CD4-positive, alpha-beta T cell (primary cell): ENCODE results near the gene EIF1. TPM values are rescaled to one million over a fixed set of nuclear protein-coding genes. Genes with fewer than 3 reads are reported as not detected.

ENCODE experiments used
- ATAC-seq: fragments of 200-7000 bp; cut with Tn5 transposase; one replicate; pipeline ENCODE4 v1.10.0; 2022; ENCODE audit warnings: mild to moderate bottlenecking; ENCODE audit not compliant: poor library complexity
- CTCF ChIA-PET: fragments of 350-600 bp; sonication (Branson Sonifier 250); formaldehyde crosslinking; loops from one replicate; lab custom pipeline; 2021; ENCODE audit warnings: antibody characterized with exemption, inconsistent platforms; lab: Charles Lee
- POLR2A ChIA-PET: fragments of 350-600 bp; sonication (Branson Sonifier 250); formaldehyde crosslinking; loops from one replicate; lab custom pipeline; 2021; ENCODE audit warnings: antibody characterized with exemption, inconsistent platforms; lab: Charles Lee
- DNase-seq, 14 experiments: peaks; one replicate each; pipeline ENCODE4 v3.0.0-alpha.2; 2013 to 2020; ENCODE audit warnings: mixed read lengths in 2 of 14
- H3K27ac ChIP-seq, 2 donors: one replicate each; pipeline versions ENCODE4 v1.5.1 to v1.7.0; 2013; ENCODE audit warnings: low read length in 2 of 2, low read depth in 1 of 2, mild to moderate bottlenecking in 1 of 2
- H3K27me3 ChIP-seq, 2 experiments: 1 replicate in 1 of 2; 2 replicates in 1 of 2; pipeline versions ENCODE4 v1.6.1 to v1.7.0; 2013; ENCODE audit warnings: low read length in 2 of 2, control low read depth in 1 of 2, mild to moderate bottlenecking in 1 of 2, moderate library complexity in 1 of 2; ENCODE audit not compliant: insufficient read depth in 2 of 2, control insufficient read depth in 1 of 2
- H3K36me3 ChIP-seq: one replicate; pipeline ENCODE4 v1.6.1; 2013; ENCODE audit warnings: low read length, control low read depth; ENCODE audit not compliant: insufficient read depth
- H3K4me1 ChIP-seq: one replicate; pipeline ENCODE4 v1.6.1; 2013; ENCODE audit warnings: low read length, control low read depth; ENCODE audit not compliant: insufficient read depth
- H3K4me3 ChIP-seq: one replicate; pipeline ENCODE4 v1.5.1; 2013; ENCODE audit warnings: mild to moderate bottlenecking, low read length, moderate library complexity
- H3K9me3 ChIP-seq, 2 experiments: 1 replicate in 1 of 2; 2 replicates in 1 of 2; pipeline versions ENCODE4 v1.6.1 to v1.7.0; 2013; ENCODE audit warnings: low read length in 2 of 2, mild to moderate bottlenecking in 2 of 2, control low read depth in 1 of 2, moderate library complexity in 1 of 2; ENCODE audit not compliant: control insufficient read depth in 1 of 2, insufficient read depth in 1 of 2
- H3K27ac Mint-ChIP-seq: one replicate; pipeline ENCODE4 v1.8.0; 2020; ENCODE audit warnings: mixed read lengths
- H3K27me3 Mint-ChIP-seq: one replicate; pipeline ENCODE4 v1.8.0; 2021; ENCODE audit warnings: mixed read lengths
- H3K36me3 Mint-ChIP-seq: one replicate; pipeline ENCODE4 v1.8.0; 2021; ENCODE audit warnings: low read depth, mixed read lengths
- H3K4me1 Mint-ChIP-seq: one replicate; pipeline ENCODE4 v1.8.0; 2021; ENCODE audit warnings: low read depth, mixed read lengths
- H3K4me3 Mint-ChIP-seq: one replicate; pipeline ENCODE4 v1.8.0; 2020; ENCODE audit warnings: mild to moderate bottlenecking, mixed read lengths
- H3K9me3 Mint-ChIP-seq: one replicate; pipeline ENCODE4 v1.8.0; 2020; ENCODE audit warnings: mixed read lengths
- CTCF ChIP-seq: fragments of 200-600 bp; IDR thresholded peaks from one replicate; pipeline ENCODE4 v1.8.0; 2022; ENCODE audit warnings: antibody characterized with exemption, mild to moderate bottlenecking
- intact Hi-C, 2 experiments: fragments of 100-400 bp; cut with DNase I in 1 of 2; cut with micrococcal nuclease in 1 of 2; formaldehyde crosslinking; loops; one replicate each; pipeline versions ENCODE4 v1.15.1 to v1.9.0; 2023 to 2025; cut with DNase I, micrococcal nuclease
- total RNA-seq, 174 experiments: library from RNA in 2 of 174; stranded (reverse) in 2 of 174; gene quantifications; one replicate each; pipeline ENCODE4 v1.2.3 and lab custom pipeline; 2021 to 2026

Gene EIF1
- total RNA-seq, 2 experiments from 2014 or later, result 3,351 to 3,391 TPM

DNA sequence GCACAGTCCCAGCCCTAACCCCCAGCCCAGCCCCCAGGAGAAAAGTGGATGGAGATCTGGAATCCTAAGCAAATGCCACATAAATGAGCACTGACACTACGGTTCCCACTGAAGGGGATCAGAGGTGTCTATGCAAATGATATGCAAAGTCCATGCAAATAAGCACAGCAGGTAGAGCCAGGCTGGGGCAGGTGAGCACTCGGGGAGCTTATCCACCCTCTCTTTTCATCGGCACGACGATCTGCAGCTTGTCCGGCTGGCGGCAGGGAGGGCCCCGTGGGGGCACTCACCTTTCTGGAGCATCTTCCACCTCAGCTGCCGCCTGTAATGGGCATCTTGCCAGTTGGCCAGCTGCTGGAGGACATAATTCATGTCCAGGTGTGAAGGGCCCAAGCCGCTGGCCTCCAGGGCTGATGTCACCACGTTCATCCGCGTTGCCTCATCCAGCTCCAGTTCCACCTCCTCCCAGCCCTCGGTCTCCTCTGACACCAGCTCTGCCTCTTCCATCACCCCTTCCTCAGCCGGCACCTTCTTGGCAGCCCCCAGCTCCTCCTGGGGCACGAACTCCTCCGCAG, 35.9 kb downstream of the EIF1 start:
- Mint-ChIP-seq H3K4me3 (no peak overlapping the region), H3K4me1 (no peaks in the 10 kb centered on the region), H3K36me3 (no peaks in the 10 kb centered on the region), H3K27me3 (peaks cover 21% of the 10 kb centered on the region), H3K27ac (no peak overlapping the region), H3K9me3 (no peaks in the 10 kb centered on the region)
- intact Hi-C loops, result no loop called here
- Histone ChIP-seq H3K27ac (no peak overlapping the region), H3K4me3 (no peak overlapping the region), H3K27me3 (no peaks in the 10 kb centered on the region), H3K36me3 (no peaks in the 10 kb centered on the region), H3K4me1 (no peaks in the 10 kb centered on the region), H3K9me3 (no peaks in the 10 kb centered on the region)
- TF ChIP-seq CTCF, result no peak
- DNase-seq, result no peak
- CTCF ChIA-PET, result interaction anchor here (0.6 kb wide), 1 partner anchor 62 kb away, joined by 3 read pairs; no protein-coding TSS in a partner anchor
- POLR2A ChIA-PET, result interaction anchor here (0.9 kb wide), 1 partner anchor 35 kb away, joined by 3 read pairs; no protein-coding TSS in a partner anchor
- no peak for ATAC-seq

DNA sequence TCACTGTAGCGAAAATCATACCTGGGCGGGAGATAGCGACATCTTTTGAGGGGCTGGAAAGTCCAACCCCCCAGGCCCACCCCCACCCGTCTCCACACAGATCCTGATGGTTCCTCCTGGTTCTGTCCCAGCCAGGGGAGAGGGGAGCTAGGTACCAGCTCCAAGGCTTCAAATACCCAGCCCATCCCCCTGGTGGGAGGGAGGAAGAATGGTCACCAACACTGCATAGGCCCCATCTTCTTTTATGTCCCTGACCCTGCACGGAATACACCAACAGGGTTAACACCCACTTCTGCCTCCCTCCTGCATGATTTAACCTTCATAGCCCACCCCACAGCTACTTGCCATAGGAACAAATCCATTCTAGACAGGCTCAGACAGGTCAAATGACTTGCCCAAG, 36.4 kb downstream of the EIF1 start:
- POLR2A ChIA-PET, result no interaction called here
- H3K27me3 Mint-ChIP-seq, result peaks cover 22% of the 10 kb centered on the region
- H3K4me3 Mint-ChIP-seq, result no peak overlapping the region
- H3K36me3 Mint-ChIP-seq, result no peaks in the 10 kb centered on the region
- no peak overlapping the region for H3K27ac ChIP-seq
- no peaks in the 10 kb centered on the region for H3K4me1 Mint-ChIP-seq
- H3K36me3 ChIP-seq, result no peaks in the 10 kb centered on the region
- H3K9me3 ChIP-seq, result no peaks in the 10 kb centered on the region
- H3K4me1 ChIP-seq, result no peaks in the 10 kb centered on the region
- H3K9me3 Mint-ChIP-seq, result no peaks in the 10 kb centered on the region
- DNase-seq (no peak), ATAC-seq (no peak)
- H3K27me3 ChIP-seq, result no peaks in the 10 kb centered on the region
- no peak overlapping the region for H3K4me3 ChIP-seq
- CTCF ChIA-PET, result no interaction called here
- intact Hi-C loops, result no loop called here
- no peak for TF ChIP-seq CTCF
- H3K27ac Mint-ChIP-seq, result no peak overlapping the region

DNA sequence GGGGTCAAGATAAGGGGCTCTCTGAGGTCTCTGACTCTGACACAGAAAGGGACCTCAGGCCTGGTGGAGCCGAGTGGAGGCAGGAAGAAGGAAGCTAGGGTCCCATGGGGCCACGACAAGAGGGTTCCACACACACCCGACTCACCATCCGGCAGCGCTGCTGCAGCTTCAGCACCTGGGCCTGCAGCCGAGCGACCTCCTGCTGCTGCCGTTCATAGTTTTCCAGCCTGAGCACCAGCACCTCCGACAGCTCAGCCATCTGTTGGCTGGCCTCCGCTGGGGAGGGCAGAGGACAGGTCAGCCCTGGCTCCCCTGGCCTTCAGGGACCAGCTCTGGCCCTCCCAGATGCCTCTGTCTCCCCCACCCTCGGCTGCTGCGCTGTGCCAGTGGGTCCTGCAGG, 39.4 kb downstream of the EIF1 start:
- Histone ChIP-seq H3K9me3 (no peaks in the 10 kb centered on the region), H3K4me3 (no peak overlapping the region), H3K36me3 (no peaks in the 10 kb centered on the region), H3K4me1 (no peaks in the 10 kb centered on the region), H3K27me3 (peaks cover 12 to 17% of the 10 kb centered on the region in 2 experiments), H3K27ac (no peak overlapping the region)
- H3K4me3 Mint-ChIP-seq, result no peak overlapping the region
- no peak for DNase-seq
- no peak overlapping the region for H3K27ac Mint-ChIP-seq
- peaks cover 44% of the 10 kb centered on the region for H3K27me3 Mint-ChIP-seq
- TF ChIP-seq CTCF, result no peak
- H3K4me1 Mint-ChIP-seq, result no peaks in the 10 kb centered on the region
- CTCF ChIA-PET, result interaction anchor here (0.9 kb wide), 1 partner anchor 10 kb away, joined by 3 read pairs; no protein-coding TSS in a partner anchor
- no peak for ATAC-seq
- no peaks in the 10 kb centered on the region for H3K36me3 Mint-ChIP-seq
- H3K9me3 Mint-ChIP-seq, result no peaks in the 10 kb centered on the region
- intact Hi-C loops, result no loop called here
- POLR2A ChIA-PET, result no interaction called here
